Adrenal gland (tissue), 5 donors: ENCODE results near the gene GRAP2.

Source experiments
- POLR2A ChIP-seq, 2 donors: fragments of 450-650 bp; IDR thresholded peaks; one replicate each; pipeline ENCODE4 v1.6.1; 2017; ENCODE audit warnings: antibody characterized with exemption in 2 of 2, mild to moderate bottlenecking in 2 of 2, moderate library complexity in 1 of 2
- TF ChIP-seq, protein P1 (sequence below), 6 experiments: fragments of 450-650 bp in 4 of 6; fragments of 200-600 bp in 2 of 6; sonication (generic) in 1 of 6; IDR thresholded peaks; 1 replicate in 5 of 6; 2 replicates in 1 of 6; pipeline versions ENCODE4 v1.5.1 to v1.8.0; 2016 to 2021; ENCODE audit warnings: antibody characterized with exemption in 6 of 6, mild to moderate bottlenecking in 2 of 6, moderate library complexity in 1 of 6
- donor health status: DM: no; HTN: no; CAD: no.

DNA sequence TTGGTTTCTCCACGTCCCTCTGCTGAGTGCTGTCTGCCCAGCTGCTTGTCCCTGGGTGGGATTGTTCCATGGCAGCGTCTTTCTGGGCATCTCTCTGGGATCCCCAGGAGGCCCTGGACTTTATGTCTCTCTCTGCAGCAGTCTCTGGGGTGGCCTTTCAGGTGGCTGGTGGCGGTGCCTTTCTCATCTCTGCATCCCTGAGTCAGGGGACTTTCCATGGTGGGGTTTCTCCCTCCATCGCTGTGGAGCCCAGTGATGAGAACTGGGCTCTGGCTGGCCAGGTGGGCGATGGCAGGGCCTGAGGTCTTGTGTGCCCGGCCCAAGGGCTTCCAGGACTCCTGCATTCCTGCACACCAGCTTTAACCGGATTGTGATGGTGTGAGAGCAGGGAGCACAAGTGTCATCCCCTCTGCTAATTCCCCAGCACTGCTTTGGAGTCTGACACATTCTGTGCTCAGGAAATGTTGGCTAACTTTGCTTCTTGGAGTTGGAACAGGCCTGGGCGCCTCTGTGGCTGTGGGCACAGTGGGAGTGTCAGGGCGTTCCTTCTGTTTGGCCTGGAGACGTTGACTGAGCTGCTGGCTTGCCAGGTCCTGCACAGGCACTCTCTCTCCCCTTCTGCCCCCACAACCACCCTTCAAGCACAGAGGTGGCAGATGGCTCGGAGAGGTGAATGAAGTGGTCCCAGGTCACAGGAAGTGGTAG is 121.8 kb downstream of the GRAP2 start:
- TF ChIP-seq, protein P1, sequence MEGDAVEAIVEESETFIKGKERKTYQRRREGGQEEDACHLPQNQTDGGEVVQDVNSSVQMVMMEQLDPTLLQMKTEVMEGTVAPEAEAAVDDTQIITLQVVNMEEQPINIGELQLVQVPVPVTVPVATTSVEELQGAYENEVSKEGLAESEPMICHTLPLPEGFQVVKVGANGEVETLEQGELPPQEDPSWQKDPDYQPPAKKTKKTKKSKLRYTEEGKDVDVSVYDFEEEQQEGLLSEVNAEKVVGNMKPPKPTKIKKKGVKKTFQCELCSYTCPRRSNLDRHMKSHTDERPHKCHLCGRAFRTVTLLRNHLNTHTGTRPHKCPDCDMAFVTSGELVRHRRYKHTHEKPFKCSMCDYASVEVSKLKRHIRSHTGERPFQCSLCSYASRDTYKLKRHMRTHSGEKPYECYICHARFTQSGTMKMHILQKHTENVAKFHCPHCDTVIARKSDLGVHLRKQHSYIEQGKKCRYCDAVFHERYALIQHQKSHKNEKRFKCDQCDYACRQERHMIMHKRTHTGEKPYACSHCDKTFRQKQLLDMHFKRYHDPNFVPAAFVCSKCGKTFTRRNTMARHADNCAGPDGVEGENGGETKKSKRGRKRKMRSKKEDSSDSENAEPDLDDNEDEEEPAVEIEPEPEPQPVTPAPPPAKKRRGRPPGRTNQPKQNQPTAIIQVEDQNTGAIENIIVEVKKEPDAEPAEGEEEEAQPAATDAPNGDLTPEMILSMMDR (IDR thresholded peaks at IDR 0.05): no peak
- TF ChIP-seq POLR2A (IDR thresholded peaks at IDR 0.05): no peak
